ENCODE measurements around the gene PUSL1.

GRCh38 chr1:1318131-1318652 lies 9.8 kb downstream of the PUSL1 start:
- TF ChIP-seq EZH2 (IDR thresholded peaks at IDR 0.05; ENCODE audit: low read depth, unreplicated experiment): no peak
- TF ChIP-seq CTCF (conservative IDR thresholded peaks at IDR 0.05; ENCODE audit: low read depth in 2 of 2): no peak
- no peak for TF ChIP-seq POLR2AphosphoS5 (IDR thresholded peaks at IDR 0.05; ENCODE audit: low read depth)
- TF ChIP-seq CREB1 (CRISPR knock-in tag; IDR thresholded peaks at IDR 0.05; ENCODE audit: low read depth): no peak
- TF ChIP-seq JUNB (IDR thresholded peaks at IDR 0.05; ENCODE audit: unreplicated experiment): no peak
- TF ChIP-seq, protein P1, sequence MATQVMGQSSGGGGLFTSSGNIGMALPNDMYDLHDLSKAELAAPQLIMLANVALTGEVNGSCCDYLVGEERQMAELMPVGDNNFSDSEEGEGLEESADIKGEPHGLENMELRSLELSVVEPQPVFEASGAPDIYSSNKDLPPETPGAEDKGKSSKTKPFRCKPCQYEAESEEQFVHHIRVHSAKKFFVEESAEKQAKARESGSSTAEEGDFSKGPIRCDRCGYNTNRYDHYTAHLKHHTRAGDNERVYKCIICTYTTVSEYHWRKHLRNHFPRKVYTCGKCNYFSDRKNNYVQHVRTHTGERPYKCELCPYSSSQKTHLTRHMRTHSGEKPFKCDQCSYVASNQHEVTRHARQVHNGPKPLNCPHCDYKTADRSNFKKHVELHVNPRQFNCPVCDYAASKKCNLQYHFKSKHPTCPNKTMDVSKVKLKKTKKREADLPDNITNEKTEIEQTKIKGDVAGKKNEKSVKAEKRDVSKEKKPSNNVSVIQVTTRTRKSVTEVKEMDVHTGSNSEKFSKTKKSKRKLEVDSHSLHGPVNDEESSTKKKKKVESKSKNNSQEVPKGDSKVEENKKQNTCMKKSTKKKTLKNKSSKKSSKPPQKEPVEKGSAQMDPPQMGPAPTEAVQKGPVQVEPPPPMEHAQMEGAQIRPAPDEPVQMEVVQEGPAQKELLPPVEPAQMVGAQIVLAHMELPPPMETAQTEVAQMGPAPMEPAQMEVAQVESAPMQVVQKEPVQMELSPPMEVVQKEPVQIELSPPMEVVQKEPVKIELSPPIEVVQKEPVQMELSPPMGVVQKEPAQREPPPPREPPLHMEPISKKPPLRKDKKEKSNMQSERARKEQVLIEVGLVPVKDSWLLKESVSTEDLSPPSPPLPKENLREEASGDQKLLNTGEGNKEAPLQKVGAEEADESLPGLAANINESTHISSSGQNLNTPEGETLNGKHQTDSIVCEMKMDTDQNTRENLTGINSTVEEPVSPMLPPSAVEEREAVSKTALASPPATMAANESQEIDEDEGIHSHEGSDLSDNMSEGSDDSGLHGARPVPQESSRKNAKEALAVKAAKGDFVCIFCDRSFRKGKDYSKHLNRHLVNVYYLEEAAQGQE (IDR thresholded peaks at IDR 0.05; ENCODE audit: unreplicated experiment): no peak
- no peak for TF ChIP-seq EZH2phosphoT487 (IDR thresholded peaks at IDR 0.05; ENCODE audit: unreplicated experiment)
- no peak for TF ChIP-seq ZNF462 (CRISPR knock-in tag; IDR thresholded peaks at IDR 0.05)
- TF ChIP-seq, protein P2, sequence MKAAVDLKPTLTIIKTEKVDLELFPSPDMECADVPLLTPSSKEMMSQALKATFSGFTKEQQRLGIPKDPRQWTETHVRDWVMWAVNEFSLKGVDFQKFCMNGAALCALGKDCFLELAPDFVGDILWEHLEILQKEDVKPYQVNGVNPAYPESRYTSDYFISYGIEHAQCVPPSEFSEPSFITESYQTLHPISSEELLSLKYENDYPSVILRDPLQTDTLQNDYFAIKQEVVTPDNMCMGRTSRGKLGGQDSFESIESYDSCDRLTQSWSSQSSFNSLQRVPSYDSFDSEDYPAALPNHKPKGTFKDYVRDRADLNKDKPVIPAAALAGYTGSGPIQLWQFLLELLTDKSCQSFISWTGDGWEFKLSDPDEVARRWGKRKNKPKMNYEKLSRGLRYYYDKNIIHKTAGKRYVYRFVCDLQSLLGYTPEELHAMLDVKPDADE (IDR thresholded peaks at IDR 0.05): no peak
- no peak for TF ChIP-seq NANOG (IDR thresholded peaks at IDR 0.05; ENCODE audit: borderline replicate concordance)

Measured in GM23338 (cell line).